Activated CD4-positive, alpha-beta T cell treated with anti-CD3 and anti-CD28 coated beads for 36 hours (primary cell): ENCODE measurements around the gene TRAPPC6A. TPM values are rescaled to one million over a fixed set of nuclear protein-coding genes. Genes with fewer than 3 reads are reported as not detected.
A peak's percentile ranks its signal among the peaks of the same experiment; 100 is the strongest.

ENCODE experiments used
- ATAC-seq: fragments of 200-7000 bp; cut with Tn5 transposase; one replicate; pipeline ENCODE4 v1.10.0; 2021; ENCODE audit warnings: mild to moderate bottlenecking, moderate library complexity
- CTCF ChIA-PET: fragments of 350-600 bp; sonication (Branson Sonifier 250); formaldehyde crosslinking; loops from one replicate; lab custom pipeline; 2021; ENCODE audit warnings: antibody characterized with exemption; lab: Charles Lee
- POLR2A ChIA-PET: fragments of 350-600 bp; sonication (Branson Sonifier 250); formaldehyde crosslinking; loops from one replicate; lab custom pipeline; 2021; ENCODE audit warnings: antibody characterized with exemption, inconsistent platforms; lab: Charles Lee
- DNase-seq: peaks from one replicate; pipeline ENCODE4 v3.0.0-alpha.2; 2020
- H3K27ac Mint-ChIP-seq: one replicate; pipeline ENCODE4 v1.8.0; 2021; ENCODE audit warnings: mixed read lengths
- H3K27me3 Mint-ChIP-seq: one replicate; pipeline ENCODE4 v1.8.0; 2021; ENCODE audit warnings: mixed read lengths
- H3K36me3 Mint-ChIP-seq: one replicate; pipeline ENCODE4 v1.8.0; 2021; ENCODE audit warnings: low read depth, mixed read lengths
- H3K4me1 Mint-ChIP-seq: one replicate; pipeline ENCODE4 v1.8.0; 2021; ENCODE audit warnings: mixed read lengths
- H3K4me3 Mint-ChIP-seq: one replicate; pipeline ENCODE4 v1.8.0; 2021; ENCODE audit warnings: mild to moderate bottlenecking, moderate library complexity, mixed read lengths
- H3K9me3 Mint-ChIP-seq: one replicate; pipeline ENCODE4 v1.8.0; 2021; ENCODE audit warnings: low read depth, mixed read lengths
- intact Hi-C, 2 experiments: fragments of 100-400 bp; cut with DNase I in 1 of 2; cut with micrococcal nuclease in 1 of 2; formaldehyde crosslinking; loops; one replicate each; pipeline versions ENCODE4 v1.14.2 to v1.15.1; 2022 to 2024; cut with DNase I, micrococcal nuclease
- total RNA-seq, 2 experiments: library from RNA; stranded (reverse); gene quantifications; one replicate each; pipeline ENCODE4 v1.2.3, GENCODE V29; 2021

The TRAPPC6A gene
- total RNA-seq, 2 experiments from 2014 or later: 18.3 to 25.1 TPM

GRCh38 chr19:45184115-45184514 lies 6.1 kb upstream of the TRAPPC6A start:
- H3K36me3 Mint-ChIP-seq: peaks cover 4% of the 10 kb centered on the region
- ChIA-PET POLR2A (interaction anchor here (0.6 kb wide), 1 partner anchor 523 kb away, joined by 3 read pairs; no protein-coding TSS in a partner anchor), CTCF (interaction anchor here (0.9 to 1.0 kb wide), 2 partner anchors 63 to 68 kb away, joined by 3 read pairs; no protein-coding TSS in a partner anchor)
- H3K9me3 Mint-ChIP-seq: no peaks in the 10 kb centered on the region
- ATAC-seq (no peak), DNase-seq (no peak)
- H3K27me3 Mint-ChIP-seq: no peaks in the 10 kb centered on the region
- no peak overlapping the region for H3K4me3 Mint-ChIP-seq
- intact Hi-C loops: no loop called here
- H3K4me1 Mint-ChIP-seq: peaks cover 21% of the 10 kb centered on the region
- no peak overlapping the region for H3K27ac Mint-ChIP-seq

- ChIA-PET CTCF (interaction anchor here (0.6 to 1.5 kb wide), 7 partner anchors 16 to 469 kb away, joined by 3 to 4 read pairs (median 3); partner anchors contain the start of gene PPP1R37), POLR2A (no interaction called here)
- Mint-ChIP-seq H3K36me3 (peaks cover 4% of the 10 kb centered on the region), H3K4me3 (no peak overlapping the region), H3K27ac (no peak overlapping the region), H3K27me3 (no peaks in the 10 kb centered on the region), H3K9me3 (no peaks in the 10 kb centered on the region), H3K4me1 (peaks cover 23% of the 10 kb centered on the region)
- intact Hi-C loops: no loop called here
- ATAC-seq: no peak
- DNase-seq: no peak
Observed at GRCh38 chr19:45182758-45183157, 4.7 kb upstream of the TRAPPC6A start.

GRCh38 chr19:45180936-45181335 lies 2.9 kb upstream of the TRAPPC6A start:
- DNase-seq (no peak), ATAC-seq (no peak)
- no peaks in the 10 kb centered on the region for H3K9me3 Mint-ChIP-seq
- CTCF ChIA-PET: interaction anchor here (0.6 kb wide), 2 partner anchors 101 to 112 kb away, joined by 3 read pairs; no protein-coding TSS in a partner anchor
- intact Hi-C loops: no loop called here
- H3K36me3 Mint-ChIP-seq: peaks cover 4% of the 10 kb centered on the region
- H3K27me3 Mint-ChIP-seq: no peaks in the 10 kb centered on the region
- peak overlapping the region; percentile 73 for H3K4me3 Mint-ChIP-seq
- POLR2A ChIA-PET: no interaction called here
- H3K27ac Mint-ChIP-seq: no peak overlapping the region
- H3K4me1 Mint-ChIP-seq: peaks cover 23% of the 10 kb centered on the region

GRCh38 chr19:45179892-45180370 lies 1.9 kb upstream of the TRAPPC6A start:
- Mint-ChIP-seq H3K4me1 (peaks cover 22% of the 10 kb centered on the region), H3K27ac (peak overlapping the region; percentile 31), H3K36me3 (peaks cover 8% of the 10 kb centered on the region), H3K27me3 (no peaks in the 10 kb centered on the region), H3K9me3 (no peaks in the 10 kb centered on the region), H3K4me3 (peak overlapping the region; percentile 73)
- intact Hi-C loops: loop anchor here (2.0 to 5.0 kb wide), 8 partner anchors 103 to 723 kb away; partner anchors contain the start of genes GEMIN7 (in 1 of the 2), MYPOP (in 1 of the 2), SYMPK (in 1 of the 2) and VASP (in 1 of the 2)
- POLR2A ChIA-PET: interaction anchor here (0.6 kb wide), 1 partner anchor 290 kb away, joined by 3 read pairs; no protein-coding TSS in a partner anchor
- CTCF ChIA-PET: interaction anchor here (0.6 to 2.5 kb wide), 5 partner anchors 7 to 305 kb away, joined by 3 to 9 read pairs (median 3); partner anchors contain the start of gene CLASRP
- ATAC-seq: no peak
- no peak for DNase-seq

GRCh38 chr19:45179072-45179891 lies 1.2 kb upstream of the TRAPPC6A start:
- H3K9me3 Mint-ChIP-seq: no peaks in the 10 kb centered on the region
- POLR2A ChIA-PET: interaction anchor here (0.6 to 1.5 kb wide), 6 partner anchors 8 to 224 kb away, joined by 3 to 7 read pairs (median 3); partner anchors contain the start of genes CLPTM1 and GEMIN7
- ATAC-seq: no peak
- peaks cover 8% of the 10 kb centered on the region for H3K36me3 Mint-ChIP-seq
- H3K27me3 Mint-ChIP-seq: no peaks in the 10 kb centered on the region
- H3K27ac Mint-ChIP-seq: peak overlapping the region; percentile 94
- intact Hi-C loops: loop anchor here (2.0 to 5.0 kb wide), 8 partner anchors 102 to 724 kb away; partner anchors contain the start of genes GEMIN7 (in 1 of the 2), MYPOP (in 1 of the 2), SYMPK (in 1 of the 2) and VASP (in 1 of the 2)
- H3K4me3 Mint-ChIP-seq: peak overlapping the region; percentile 91
- peaks cover 21% of the 10 kb centered on the region for H3K4me1 Mint-ChIP-seq
- peak; percentile 67 for DNase-seq
- CTCF ChIA-PET: interaction anchor here (0.6 to 2.5 kb wide), 9 partner anchors 8 to 306 kb away, joined by 3 to 9 read pairs (median 3); partner anchors contain the start of gene CLASRP

GRCh38 chr19:45178262-45179071 lies 430 bp upstream of the TRAPPC6A start, which contains the start of gene BLOC1S3:
BLOC1S3 (plus strand) TSS chr19:45178784; CDS start chr19:45179297, 513 bp downstream.
- no peaks in the 10 kb centered on the region for H3K27me3 Mint-ChIP-seq
- peaks cover 8% of the 10 kb centered on the region for H3K36me3 Mint-ChIP-seq
- peak within 1 kb of the TSS; percentile 91 for H3K4me3 Mint-ChIP-seq
- peaks cover 29% of the 10 kb centered on the region for H3K4me1 Mint-ChIP-seq
- peak; percentile 100 for DNase-seq
- CTCF ChIA-PET: interaction anchor here (0.6 to 2.5 kb wide), 18 partner anchors 8 to 468 kb away, joined by 3 to 9 read pairs (median 3); partner anchors contain the start of genes CLASRP and NECTIN2
- POLR2A ChIA-PET: interaction anchor here (0.5 to 1.5 kb wide), 16 partner anchors 8 to 464 kb away, joined by 3 to 8 read pairs (median 3); partner anchors contain the start of genes CLPTM1, GEMIN7 and TOMM40
- peak; percentile 90 for ATAC-seq
- peak within 1 kb of the TSS; percentile 94 for H3K27ac Mint-ChIP-seq
- no peaks in the 10 kb centered on the region for H3K9me3 Mint-ChIP-seq
- intact Hi-C loops: loop anchor here (1.0 to 5.0 kb wide), 24 partner anchors 25 to 817 kb away; partner anchors contain the start of genes GEMIN7 (in 2 of the 2), RELB (in 2 of the 2), CCDC61 (in 1 of the 2) and CLASRP (in 1 of the 2)

- intact Hi-C loops: loop anchor here (5.0 kb wide), 2 partner anchors 98 to 542 kb away; partner anchors contain the start of genes GEMIN7 (in 1 of the 2) and ZNF296 (in 1 of the 2)
- DNase-seq (no peak), ATAC-seq (no peak)
- Mint-ChIP-seq H3K27ac (no peak overlapping the region), H3K4me1 (peaks cover 36% of the 10 kb centered on the region), H3K36me3 (peaks cover 4% of the 10 kb centered on the region), H3K27me3 (no peaks in the 10 kb centered on the region), H3K9me3 (no peaks in the 10 kb centered on the region), H3K4me3 (no peak overlapping the region)
- ChIA-PET CTCF (interaction anchor here (0.6 to 0.8 kb wide), 2 partner anchors 14 to 116 kb away, joined by 3 to 4 read pairs; no protein-coding TSS in a partner anchor), POLR2A (interaction anchor here (0.6 kb wide), 1 partner anchor 659 kb away, joined by 9 read pairs; no protein-coding TSS in a partner anchor)
Observed at GRCh38 chr19:45175515-45176345, 2.3 kb downstream of the TRAPPC6A start.

GRCh38 chr19:45173816-45174215 lies 4.2 kb downstream of the TRAPPC6A start:
- CTCF ChIA-PET: interaction anchor here (0.6 kb wide), 1 partner anchor 57 kb away, joined by 3 read pairs; no protein-coding TSS in a partner anchor
- Mint-ChIP-seq H3K9me3 (no peaks in the 10 kb centered on the region), H3K36me3 (peaks cover 4% of the 10 kb centered on the region), H3K4me1 (peaks cover 38% of the 10 kb centered on the region), H3K27me3 (no peaks in the 10 kb centered on the region), H3K4me3 (no peak overlapping the region), H3K27ac (peak overlapping the region; percentile 25)
- no peak for ATAC-seq
- no peak for DNase-seq
- intact Hi-C loops: no loop called here
- POLR2A ChIA-PET: no interaction called here

GRCh38 chr19:45172611-45173208 lies 5.3 kb downstream of the TRAPPC6A start:
- no peaks in the 10 kb centered on the region for H3K9me3 Mint-ChIP-seq
- peaks cover 36% of the 10 kb centered on the region for H3K4me1 Mint-ChIP-seq
- ChIA-PET POLR2A (no interaction called here), CTCF (interaction anchor here (0.6 kb wide), 1 partner anchor 125 kb away, joined by 4 read pairs; no protein-coding TSS in a partner anchor)
- H3K27me3 Mint-ChIP-seq: no peaks in the 10 kb centered on the region
- H3K36me3 Mint-ChIP-seq: peaks cover 4% of the 10 kb centered on the region
- peak overlapping the region; percentile 58 for H3K27ac Mint-ChIP-seq
- no peak for DNase-seq
- intact Hi-C loops: no loop called here
- no peak for ATAC-seq
- no peak overlapping the region for H3K4me3 Mint-ChIP-seq
